Kidney epithelial cell (primary cell): ENCODE measurements around the gene SPHKAP. TPM values are rescaled to one million over a fixed set of nuclear protein-coding genes. Genes with fewer than 3 reads are reported as not detected.
"Not testable (repeated sequence)": the region's sequence is repeated elsewhere in the genome, so short reads cannot be mapped to it uniquely, and the experiment has no call there.

Source experiments
- DNase-seq: peaks from one replicate; pipeline ENCODE4 v3.0.0-alpha.2; 2010; ENCODE audit warnings: low read depth
- H3K27me3 ChIP-seq: 2 replicates; pipeline ENCODE4 v1.6.0; 2011; ENCODE audit warnings: low read length; ENCODE audit not compliant: control insufficient read depth, insufficient read depth
- H3K36me3 ChIP-seq: 2 replicates; pipeline ENCODE4 v1.5.1; 2011; ENCODE audit warnings: low read length; ENCODE audit not compliant: control insufficient read depth, insufficient read depth
- H3K4me3 ChIP-seq: 2 replicates; pipeline ENCODE4 v1.5.1; 2011; ENCODE audit warnings: low read depth, mild to moderate bottlenecking, control low read depth, low read length
- CTCF ChIP-seq: IDR thresholded peaks from 2 replicates; pipeline ENCODE4 v1.5.1; 2011; ENCODE audit warnings: mild to moderate bottlenecking, moderate library complexity, low read length, control low read depth, inconsistent platforms; ENCODE audit not compliant: insufficient read depth, poor library complexity, severe bottlenecking
- total RNA-seq: library from RNA; depleted of rRNA; stranded (reverse); fragments of >200 nt; gene quantifications from 2 replicates; pipeline ENCODE4 v1.2.3, GENCODE V29; 2015

The SPHKAP gene
- total RNA-seq, 1 donor from 2014 or later, result 0.17 TPM

GRCh38 chr2:227942965-227943364 is 238.5 kb downstream of the SPHKAP start:
- no peak for TF ChIP-seq CTCF
- no peak for DNase-seq
- no peaks in the 10 kb centered on the region for H3K36me3 ChIP-seq

GRCh38 chr2:227942021-227942420 is 239.5 kb downstream of the SPHKAP start:
- no peak for TF ChIP-seq CTCF

More at GRCh38 chr2:227942965-227943364, 238.5 kb downstream of the SPHKAP start:
- Histone ChIP-seq H3K27me3 (no peaks in the 10 kb centered on the region), H3K4me3 (no peak overlapping the region)

GRCh38 chr2:227939271-227940027 is 242.0 kb downstream of the SPHKAP start:
- TF ChIP-seq CTCF, result peak; percentile 50
- Histone ChIP-seq H3K36me3 (no peaks in the 10 kb centered on the region), H3K27me3 (no peaks in the 10 kb centered on the region), H3K4me3 (no peak overlapping the region)
- DNase-seq, result no peak

More at GRCh38 chr2:227942021-227942420, 239.5 kb downstream of the SPHKAP start:
- DNase-seq, result no peak
- Histone ChIP-seq H3K4me3 (no peak overlapping the region), H3K27me3 (no peaks in the 10 kb centered on the region), H3K36me3 (no peaks in the 10 kb centered on the region)

GRCh38 chr2:227936249-227936648 is 245.2 kb downstream of the SPHKAP start:
- H3K36me3 ChIP-seq, H3K27me3 ChIP-seq, H3K4me3 ChIP-seq, DNase-seq: not testable (repeated sequence)

- DNase-seq, result no peak
- no peak overlapping the region for H3K4me3 ChIP-seq
- TF ChIP-seq CTCF, result no peak
- H3K36me3 ChIP-seq, result no peaks in the 10 kb centered on the region
- no peaks in the 10 kb centered on the region for H3K27me3 ChIP-seq
Observed at GRCh38 chr2:227933884-227934283, 247.6 kb downstream of the SPHKAP start.

GRCh38 chr2:227932403-227932802 is 249.1 kb downstream of the SPHKAP start:
- no peaks in the 10 kb centered on the region for H3K27me3 ChIP-seq
- DNase-seq, result no peak
- peak; percentile 7 for TF ChIP-seq CTCF
- no peaks in the 10 kb centered on the region for H3K36me3 ChIP-seq
- H3K4me3 ChIP-seq, result no peak overlapping the region
